ENCODE data around the gene RRAS.

- TF ChIP-seq CTCF (IDR thresholded peaks at IDR 0.05), result no peak
- no peak for TF ChIP-seq EP300 (IDR thresholded peaks at IDR 0.05)
- TF ChIP-seq POLR2A (IDR thresholded peaks at IDR 0.05), result no peak
- no peak for TF ChIP-seq POLR2AphosphoS5 (IDR thresholded peaks at IDR 0.05)
These were observed 47.8 kb upstream of the RRAS start for GRCh38 chr19:49687566-49688316.

Measured in upper lobe of left lung (tissue), 4 donors.